Cardiac ventricle fibroblast (primary cell): ENCODE results near the gene MORN2. TPM values are rescaled to one million over a fixed set of nuclear protein-coding genes. Genes with fewer than 3 reads are reported as not detected.

Experiments
- total RNA-seq: library from RNA; depleted of rRNA; stranded (reverse); fragments of >200 nt; gene quantifications from 2 replicates; pipeline ENCODE4 v1.2.3, GENCODE V29; 2015

MORN2 gene
- total RNA-seq, result 13.8 and 15.4 TPM in 2 replicates

DNA sequence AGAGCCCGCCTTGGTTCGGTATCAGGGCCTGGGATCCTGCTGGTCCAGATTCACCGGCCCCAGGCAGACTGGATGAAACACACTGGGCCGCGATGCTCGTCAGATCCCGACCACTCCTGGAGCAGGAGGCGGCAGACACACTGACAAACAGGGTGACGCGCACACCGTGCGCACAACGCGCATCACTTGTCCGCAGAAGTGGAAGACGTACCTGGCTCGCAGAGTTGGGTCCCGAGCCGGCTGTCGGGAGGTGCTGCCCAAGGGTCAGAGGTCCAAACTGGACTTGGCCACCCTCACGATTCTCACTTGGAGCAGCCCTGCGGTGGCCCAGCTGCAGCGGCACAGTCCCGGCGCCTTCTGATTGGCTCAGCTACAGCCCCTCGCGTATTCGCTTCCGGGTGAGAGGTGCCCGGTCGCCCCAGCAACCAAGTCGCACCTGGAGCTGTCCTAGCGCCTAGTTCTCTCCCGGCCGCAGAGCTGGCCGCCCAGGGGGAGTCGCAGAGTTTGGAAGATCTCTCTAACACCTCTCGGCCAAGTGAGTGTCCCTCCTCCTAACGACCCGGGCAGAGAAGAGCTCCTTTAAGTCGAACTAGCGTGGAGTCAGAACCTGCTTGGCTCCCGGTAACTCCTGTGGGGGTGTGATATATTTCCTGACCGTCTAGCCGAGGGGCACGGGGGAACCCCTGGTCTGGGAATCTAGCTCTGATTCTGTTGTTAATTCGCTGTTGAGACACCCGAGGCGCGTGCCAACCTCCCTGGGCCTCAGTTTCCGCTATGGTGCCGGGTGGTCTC lies at the start of gene MORN2, which contains the start of gene DHX57:
TSS of gene MORN2 (plus strand) at position 401 of the 792 bp plus-strand sequence.
TSS of gene DHX57 (minus strand) at position 359 of the 792 bp plus-strand sequence. CDS start 7,529 bp downstream, outside the sequence.

DNA sequence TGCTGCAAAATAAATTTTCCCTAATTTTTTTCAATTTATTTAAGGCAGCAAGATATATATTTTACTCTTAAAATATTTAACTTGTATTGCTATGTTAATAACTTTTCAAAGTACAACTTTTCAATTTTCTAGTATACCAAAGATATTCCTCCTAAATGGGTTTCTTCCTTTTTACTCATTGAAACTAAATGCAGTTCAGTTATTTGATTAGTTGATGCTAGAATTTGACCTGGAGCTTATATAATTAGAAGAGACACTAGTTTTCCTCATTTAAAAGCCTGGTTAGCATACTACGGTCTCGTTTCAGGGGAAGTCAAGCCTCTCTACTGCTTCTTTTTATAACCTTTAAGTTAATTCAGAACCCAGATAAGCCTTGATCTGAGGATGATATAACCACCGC lies 13.8 kb downstream of the MORN2 start, which contains the start of gene ARHGEF33:
TSS of gene ARHGEF33 (plus strand) at position 301 of the 400 bp plus-strand sequence. CDS start 29,573 bp downstream, outside the sequence.

Other genes starting within 250 kb of the MORN2 start
- gene GALM, start 209.9 kb upstream of the MORN2 start, total RNA-seq, result 21.0 and 22.2 TPM in 2 replicates
- gene SRSF7, start 124.6 kb upstream of the MORN2 start, total RNA-seq, result 51.1 and 55.0 TPM in 2 replicates
- gene GEMIN6, start 97.8 kb upstream of the MORN2 start, total RNA-seq, result 5.9 and 8.2 TPM in 2 replicates
- 11.5 and 11.7 TPM in 2 replicates for gene DHX57, start within 50 bp of the MORN2 start, total RNA-seq
- 0.12 and 0.59 TPM in 2 replicates for gene ARHGEF33, start 13.9 kb downstream of the MORN2 start, total RNA-seq
- 34.9 and 38.8 TPM in 2 replicates for gene SOS1, start 245.1 kb downstream of the MORN2 start, total RNA-seq